Subcutaneous abdominal adipose tissue (tissue), 5 donors: ENCODE measurements around the gene CYP46A1.

ENCODE experiments used
- H3K27ac ChIP-seq: one replicate; pipeline ENCODE4 v1.7.0; 2013; ENCODE audit warnings: low read depth, mild to moderate bottlenecking, inconsistent platforms, low read length, moderate library complexity
- H3K27me3 ChIP-seq, 5 donors: one replicate each; pipeline ENCODE4 v1.7.0; 2013; ENCODE audit warnings: low read length in 5 of 5, inconsistent platforms in 1 of 5; ENCODE audit not compliant: control insufficient read depth in 5 of 5, insufficient read depth in 4 of 5
- H3K36me3 ChIP-seq, 5 donors: one replicate each; pipeline ENCODE4 v1.7.0; 2013; ENCODE audit warnings: low read length in 5 of 5; ENCODE audit not compliant: control insufficient read depth in 5 of 5, insufficient read depth in 5 of 5
- H3K4me1 ChIP-seq, 5 donors: one replicate each; pipeline ENCODE4 v1.7.0; 2013; ENCODE audit warnings: low read length in 5 of 5, mild to moderate bottlenecking in 3 of 5, moderate library complexity in 1 of 5; ENCODE audit not compliant: control insufficient read depth in 5 of 5, insufficient read depth in 5 of 5
- H3K4me3 ChIP-seq, 5 donors: one replicate each; pipeline ENCODE4 v1.7.0; 2013; ENCODE audit warnings: low read length in 5 of 5, low read depth in 1 of 5
- H3K9ac ChIP-seq, 5 donors: one replicate each; pipeline ENCODE4 v1.7.0; 2013; ENCODE audit warnings: low read length in 5 of 5, mild to moderate bottlenecking in 4 of 5, moderate library complexity in 3 of 5
- H3K9me3 ChIP-seq, 5 donors: one replicate each; pipeline ENCODE4 v1.7.0; 2013; ENCODE audit warnings: low read length in 5 of 5; ENCODE audit not compliant: control insufficient read depth in 5 of 5
- donor health status: healthy.
- donor health status: healthy.
- donor health status: healthy.
- donor health status: healthy.
- donor health status: healthy.

Gene CYP46A1

GRCh38 chr14:99645545-99646505 lies 38.3 kb upstream of the CYP46A1 start:
- H3K9ac ChIP-seq, result peak overlapping the region in 2 of 5 donors; percentile 26 to 38

DNA sequence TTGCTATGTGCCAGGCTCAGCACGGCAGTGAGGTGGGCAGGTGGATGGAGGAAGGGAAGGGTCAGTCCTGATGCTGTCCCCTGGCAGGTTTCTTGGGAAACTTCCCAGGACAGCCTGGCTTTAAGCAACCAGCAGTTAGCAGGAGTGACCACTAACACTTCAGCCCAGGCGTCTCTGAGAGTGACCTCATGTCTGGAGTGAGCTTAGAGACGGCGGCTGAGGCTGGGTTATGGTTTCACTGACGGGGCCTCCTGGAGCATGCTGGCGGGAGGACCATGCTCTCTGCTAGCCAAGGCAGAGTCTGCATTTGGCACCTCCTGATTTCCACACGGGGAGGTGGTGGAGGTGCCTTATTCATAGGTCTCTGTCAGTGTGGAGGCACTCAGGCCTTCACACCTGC lies 36.7 kb upstream of the CYP46A1 start:
- no peaks in the 10 kb centered on the region for H3K9me3 ChIP-seq
- peaks cover 5 to 19% (median 11%) of the 10 kb centered on the region in 5 donors for H3K27me3 ChIP-seq
- peaks cover 0 to 18% (median 14%) of the 10 kb centered on the region in 5 donors for H3K4me1 ChIP-seq
- no peak overlapping the region for H3K9ac ChIP-seq
- H3K36me3 ChIP-seq, result peaks cover 0 to 3% (median 0%) of the 10 kb centered on the region in 5 donors
- no peak overlapping the region for H3K27ac ChIP-seq
- H3K4me3 ChIP-seq, result no peak overlapping the region

More at GRCh38 chr14:99645545-99646505, 38.3 kb upstream of the CYP46A1 start:
- Histone ChIP-seq H3K4me3 (peak overlapping the region in 4 of 5 donors; percentile 52 to 68 (median 58)), H3K27me3 (peaks cover 3 to 19% (median 11%) of the 10 kb centered on the region in 5 donors), H3K4me1 (peaks cover 0 to 18% (median 14%) of the 10 kb centered on the region in 5 donors), H3K9me3 (no peaks in the 10 kb centered on the region), H3K27ac (no peak overlapping the region), H3K36me3 (no peaks in the 10 kb centered on the region)

DNA sequence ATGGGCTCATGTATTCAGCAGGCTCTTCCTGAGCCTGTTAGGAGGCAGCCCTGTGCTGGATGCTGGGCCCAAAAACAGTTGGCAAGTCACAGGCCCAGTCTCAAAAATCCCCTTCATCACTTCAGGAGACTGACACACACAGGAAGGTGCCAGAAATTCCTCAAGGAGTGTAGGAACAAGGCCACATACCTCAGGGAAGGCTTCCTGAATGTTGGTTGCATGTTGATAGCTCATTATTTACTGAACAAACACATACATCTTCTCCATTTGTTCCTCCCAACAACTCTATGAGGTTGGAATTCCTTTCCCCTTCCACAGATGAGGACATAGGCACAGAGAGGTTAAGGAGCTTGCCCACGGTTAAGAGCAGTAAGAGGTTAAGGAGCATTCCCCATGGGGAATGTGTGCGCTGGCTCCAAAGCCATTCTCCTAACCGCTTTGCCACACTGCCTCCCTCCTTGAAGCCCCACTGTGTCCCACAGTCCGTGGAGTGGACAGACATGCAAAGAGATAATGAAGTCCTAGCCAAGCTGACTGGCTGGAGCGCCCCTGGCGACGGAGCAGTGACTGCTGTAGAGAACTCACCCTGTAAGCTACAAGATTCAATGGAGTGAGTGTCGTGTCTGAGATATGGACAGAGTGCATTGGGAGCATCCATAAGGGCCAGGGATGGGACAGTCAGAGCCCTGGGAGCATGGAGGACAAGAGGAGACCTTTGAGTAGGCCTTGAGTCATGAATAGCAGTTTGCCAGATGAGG lies 35.9 kb upstream of the CYP46A1 start:
- Histone ChIP-seq H3K9me3 (no peaks in the 10 kb centered on the region), H3K27ac (no peak overlapping the region), H3K27me3 (peaks cover 5 to 19% (median 11%) of the 10 kb centered on the region in 5 donors)

GRCh38 chr14:99649219-99649618 lies 34.9 kb upstream of the CYP46A1 start:
- peaks cover 0 to 18% (median 14%) of the 10 kb centered on the region in 5 donors for H3K4me1 ChIP-seq
- no peak overlapping the region for H3K4me3 ChIP-seq
- H3K27ac ChIP-seq, result no peak overlapping the region
- no peak overlapping the region for H3K9ac ChIP-seq
- H3K27me3 ChIP-seq, result peaks cover 5 to 16% (median 11%) of the 10 kb centered on the region in 5 donors
- H3K9me3 ChIP-seq, result no peaks in the 10 kb centered on the region
- H3K36me3 ChIP-seq, result peaks cover 0 to 5% (median 0%) of the 10 kb centered on the region in 5 donors

More for the DNA sequence above, 35.9 kb upstream of the CYP46A1 start:
- peaks cover 0 to 18% (median 14%) of the 10 kb centered on the region in 5 donors for H3K4me1 ChIP-seq
- H3K4me3 ChIP-seq, result no peak overlapping the region
- peaks cover 0 to 5% (median 0%) of the 10 kb centered on the region in 5 donors for H3K36me3 ChIP-seq
- H3K9ac ChIP-seq, result no peak overlapping the region

GRCh38 chr14:99649643-99650042 lies 34.5 kb upstream of the CYP46A1 start:
- H3K27ac ChIP-seq, result no peak overlapping the region
- peaks cover 0 to 15% (median 14%) of the 10 kb centered on the region in 5 donors for H3K4me1 ChIP-seq
- H3K9ac ChIP-seq, result no peak overlapping the region
- no peak overlapping the region for H3K4me3 ChIP-seq
- no peaks in the 10 kb centered on the region for H3K9me3 ChIP-seq
- peaks cover 0 to 5% (median 0%) of the 10 kb centered on the region in 5 donors for H3K36me3 ChIP-seq
- peaks cover 5 to 12% (median 11%) of the 10 kb centered on the region in 5 donors for H3K27me3 ChIP-seq

DNA sequence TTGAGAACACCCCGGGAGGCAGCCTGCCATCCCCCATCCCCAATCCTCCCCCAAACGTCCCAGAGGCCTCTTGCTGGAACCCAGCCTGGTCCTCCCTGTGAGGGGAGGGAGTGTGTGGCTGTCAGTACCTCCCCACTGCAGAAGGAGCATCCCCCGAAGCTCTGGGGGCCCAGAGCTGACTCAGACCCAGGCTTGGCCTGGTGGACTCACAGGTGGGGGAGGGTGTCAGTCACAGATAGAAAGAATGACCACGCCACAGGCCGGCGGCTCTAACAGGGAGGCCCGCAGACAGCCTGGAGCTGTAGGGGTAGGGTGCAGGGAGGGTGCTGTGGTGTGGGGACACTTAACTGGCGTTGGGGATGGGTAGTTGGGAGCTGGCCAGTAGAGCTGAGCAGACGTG lies 33.9 kb upstream of the CYP46A1 start:
- H3K9me3 ChIP-seq, result no peaks in the 10 kb centered on the region
- H3K4me3 ChIP-seq, result no peak overlapping the region
- no peak overlapping the region for H3K27ac ChIP-seq
- peaks cover 0 to 5% (median 0%) of the 10 kb centered on the region in 5 donors for H3K36me3 ChIP-seq
- peaks cover 0 to 11% (median 9%) of the 10 kb centered on the region in 5 donors for H3K4me1 ChIP-seq
- peaks cover 5 to 12% (median 9%) of the 10 kb centered on the region in 5 donors for H3K27me3 ChIP-seq
- H3K9ac ChIP-seq, result no peak overlapping the region

DNA sequence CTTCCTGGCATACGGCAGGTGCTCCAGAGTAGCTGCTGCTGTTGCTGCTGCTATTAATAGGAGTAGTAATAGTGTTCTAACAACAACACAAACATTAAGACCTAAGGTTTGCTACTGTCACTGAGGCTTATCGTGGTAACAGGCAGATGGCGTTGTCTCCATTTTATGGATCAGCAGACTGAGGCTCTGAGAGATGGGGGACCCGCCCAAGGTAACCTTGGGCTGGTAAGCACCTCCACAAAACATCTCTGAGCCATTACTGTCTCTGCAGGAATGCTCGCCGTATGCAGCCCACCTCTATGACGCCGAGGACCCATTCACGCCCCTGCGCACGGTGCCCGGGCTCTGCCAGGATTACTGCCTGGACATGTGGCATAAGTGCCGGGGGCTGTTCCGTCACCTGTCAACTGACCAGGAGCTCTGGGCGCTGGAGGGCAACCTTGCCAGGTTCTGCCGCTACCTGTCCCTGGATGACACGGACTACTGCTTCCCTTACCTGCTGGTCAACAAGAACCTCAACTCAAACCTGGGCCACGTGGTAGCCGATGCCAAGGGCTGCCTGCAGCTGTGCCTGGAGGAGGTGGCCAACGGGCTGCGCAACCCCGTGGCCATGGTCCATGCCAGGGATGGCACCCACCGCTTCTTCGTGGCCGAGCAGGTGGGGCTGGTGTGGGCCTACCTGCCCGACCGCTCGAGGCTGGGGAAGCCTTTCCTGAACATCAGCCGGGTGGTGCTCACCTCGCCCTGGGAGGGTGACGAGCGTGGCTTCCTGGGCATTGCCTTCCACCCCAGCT lies 31.9 kb upstream of the CYP46A1 start:
- peaks cover 0 to 3% (median under 1%) of the 10 kb centered on the region in 5 donors for H3K27me3 ChIP-seq

GRCh38 chr14:99654235-99654985 lies 29.7 kb upstream of the CYP46A1 start:
- peaks cover 0 to 9% (median 0%) of the 10 kb centered on the region in 5 donors for H3K36me3 ChIP-seq
- no peak overlapping the region for H3K4me3 ChIP-seq
- H3K9me3 ChIP-seq, result no peaks in the 10 kb centered on the region
- H3K27me3 ChIP-seq, result peaks cover 2 to 11% (median 5%) of the 10 kb centered on the region in 5 donors
- no peak overlapping the region for H3K27ac ChIP-seq
- peak overlapping the region in 1 of 5 donors; percentile 14 for H3K9ac ChIP-seq
- peaks cover 0 to 8% (median 3%) of the 10 kb centered on the region in 5 donors for H3K4me1 ChIP-seq

More for the DNA sequence above, 31.9 kb upstream of the CYP46A1 start:
- Histone ChIP-seq H3K9me3 (no peaks in the 10 kb centered on the region), H3K4me1 (peaks cover 0 to 4% (median 3%) of the 10 kb centered on the region in 5 donors), H3K27ac (no peak overlapping the region), H3K36me3 (peaks cover 0 to 5% (median 0%) of the 10 kb centered on the region in 5 donors), H3K9ac (no peak overlapping the region), H3K4me3 (no peak overlapping the region)
